Neural progenitor cell (in vitro differentiated cells): ENCODE data around the gene NEGR1. TPM values are rescaled to one million over a fixed set of nuclear protein-coding genes. Genes with fewer than 3 reads are reported as not detected.

ENCODE experiments used
- DNase-seq: peaks from one replicate; pipeline ENCODE4 v3.0.0-alpha.2; 2016; ENCODE audit warnings: low spot score
- H2AFZ ChIP-seq: fragments of 200-600 bp; sonication (generic); replicated peaks from 2 replicates; pipeline ENCODE4 v1.6.1; 2016; ENCODE audit warnings: antibody characterized with exemption
- H3F3A ChIP-seq: fragments of 200-600 bp; sonication (generic); 2 replicates; pipeline ENCODE4 v1.6.1; 2016; ENCODE audit warnings: antibody characterized with exemption, low read depth
- H3K27ac ChIP-seq: fragments of 200-600 bp; sonication (generic); 2 replicates; pipeline ENCODE4 v1.5.1; 2016; ENCODE audit warnings: mild to moderate bottlenecking
- H3K27me3 ChIP-seq: fragments of 200-600 bp; sonication (generic); 2 replicates; pipeline ENCODE4 v1.6.1; 2016; ENCODE audit warnings: mild to moderate bottlenecking, moderate library complexity
- H3K36me3 ChIP-seq: fragments of 200-600 bp; sonication (generic); 2 replicates; pipeline ENCODE4 v1.5.1; 2016
- H3K4me1 ChIP-seq: fragments of 200-600 bp; sonication (generic); 2 replicates; pipeline ENCODE4 v1.6.1; 2016; ENCODE audit warnings: mixed run types
- H3K4me2 ChIP-seq: fragments of 200-600 bp; sonication (generic); 2 replicates; pipeline ENCODE4 v1.6.1; 2016
- H3K4me3 ChIP-seq: fragments of 200-600 bp; sonication (generic); 2 replicates; pipeline ENCODE4 v1.5.1; 2016
- H3K79me2 ChIP-seq: fragments of 200-600 bp; sonication (generic); 2 replicates; pipeline ENCODE4 v1.6.1; 2016; ENCODE audit warnings: low read depth
- H3K9ac ChIP-seq: fragments of 200-600 bp; sonication (generic); 2 replicates; pipeline ENCODE4 v1.6.1; 2016
- H3K9me3 ChIP-seq: fragments of 200-600 bp; sonication (generic); 2 replicates; pipeline ENCODE4 v1.5.1; 2016; ENCODE audit warnings: low read depth
- H4K20me1 ChIP-seq: fragments of 200-600 bp; sonication (generic); 2 replicates; pipeline ENCODE4 v1.6.1; 2016; ENCODE audit warnings: low read depth
- H3K27ac Mint-ChIP-seq: 3 replicates; pipeline ENCODE4 v1.8.0; 2021; ENCODE audit warnings: mixed read lengths
- H3K27me3 Mint-ChIP-seq: 2 replicates; pipeline ENCODE4 v1.8.0; 2022; ENCODE audit warnings: low read depth, mild to moderate bottlenecking, inconsistent platforms, moderate library complexity, mixed read lengths; ENCODE audit not compliant: insufficient read depth
- H3K36me3 Mint-ChIP-seq: 3 replicates; pipeline ENCODE4 v1.8.0; 2021; ENCODE audit warnings: mixed read lengths
- H3K4me1 Mint-ChIP-seq: 3 replicates; pipeline ENCODE4 v1.8.0; 2021; ENCODE audit warnings: mixed read lengths
- H3K4me3 Mint-ChIP-seq: 3 replicates; pipeline ENCODE4 v1.8.0; 2021; ENCODE audit warnings: mild to moderate bottlenecking, moderate library complexity, mixed read lengths
- H3K9me3 Mint-ChIP-seq: 3 replicates; pipeline ENCODE4 v1.8.0; 2020; ENCODE audit warnings: mixed read lengths
- CTCF ChIP-seq: fragments of 200-600 bp; sonication (generic); IDR thresholded peaks from 2 replicates; pipeline ENCODE4 v1.5.1; 2017; ENCODE audit warnings: antibody characterized with exemption, mild to moderate bottlenecking
- EZH2 ChIP-seq: fragments of 200-600 bp; sonication (generic); IDR thresholded peaks from 2 replicates; pipeline ENCODE4 v1.6.1; 2017; ENCODE audit warnings: antibody characterized with exemption, mild to moderate bottlenecking, moderate library complexity
- EZH2phosphoT487 ChIP-seq: fragments of 200-600 bp; sonication (generic); IDR thresholded peaks from 2 replicates; pipeline ENCODE4 v1.6.1; 2017; ENCODE audit warnings: antibody characterized with exemption
- total RNA-seq: library from RNA; depleted of rRNA; stranded (reverse); fragments of >200 nt; gene quantifications from 2 replicates; pipeline ENCODE4 v1.2.3, GENCODE V29; 2015; ENCODE audit warnings: low replicate concordance

NEGR1 gene
- total RNA-seq, 1 donor from 2014 or later: 0.62 TPM

- Histone ChIP-seq H3K27ac (no peak overlapping the region), H3K9me3 (no peaks in the 10 kb centered on the region), H3K79me2 (no peaks in the 10 kb centered on the region), H3F3A (no peaks in the 10 kb centered on the region), H4K20me1 (no peaks in the 10 kb centered on the region), H3K27me3 (no peaks in the 10 kb centered on the region), H3K9ac (no peak overlapping the region), H3K4me1 (no peaks in the 10 kb centered on the region), H3K36me3 (no peaks in the 10 kb centered on the region), H3K4me3 (no peak overlapping the region), H2AFZ (no peak overlapping the region), H3K4me2 (no peak overlapping the region)
- Mint-ChIP-seq H3K4me3 (no peak overlapping the region), H3K9me3 (no peaks in the 10 kb centered on the region), H3K27ac (no peak overlapping the region), H3K27me3 (no peaks in the 10 kb centered on the region), H3K36me3 (no peaks in the 10 kb centered on the region), H3K4me1 (no peaks in the 10 kb centered on the region)
- DNase-seq: no peak
- TF ChIP-seq EZH2phosphoT487 (no peak), EZH2 (no peak), CTCF (no peak)
Observed at GRCh38 chr1:71967670-71968069, 314.7 kb downstream of the NEGR1 start.

- Histone ChIP-seq H2AFZ (no peak overlapping the region), H3F3A (no peaks in the 10 kb centered on the region), H3K9ac (no peak overlapping the region), H3K27me3 (no peaks in the 10 kb centered on the region), H3K27ac (no peak overlapping the region), H3K4me1 (no peaks in the 10 kb centered on the region), H3K36me3 (no peaks in the 10 kb centered on the region), H3K4me2 (no peak overlapping the region), H3K4me3 (no peak overlapping the region), H3K79me2 (no peaks in the 10 kb centered on the region), H4K20me1 (no peaks in the 10 kb centered on the region), H3K9me3 (no peaks in the 10 kb centered on the region)
- DNase-seq: no peak
- TF ChIP-seq EZH2phosphoT487: no peak
- no peak for TF ChIP-seq EZH2
- no peak for TF ChIP-seq CTCF
- Mint-ChIP-seq H3K4me1 (no peaks in the 10 kb centered on the region), H3K36me3 (no peaks in the 10 kb centered on the region), H3K4me3 (no peak overlapping the region), H3K27ac (no peak overlapping the region), H3K9me3 (no peaks in the 10 kb centered on the region), H3K27me3 (no peaks in the 10 kb centered on the region)
Observed at GRCh38 chr1:71964188-71964587, 318.2 kb downstream of the NEGR1 start.

GRCh38 chr1:71956613-71957285 lies 325.6 kb downstream of the NEGR1 start:
- TF ChIP-seq EZH2phosphoT487: no peak
- TF ChIP-seq EZH2: no peak
- no peak for TF ChIP-seq CTCF
- H3K27ac ChIP-seq: no peak overlapping the region
- H3K9me3 ChIP-seq: no peaks in the 10 kb centered on the region
- H2AFZ ChIP-seq: no peak overlapping the region
- H3K27me3 ChIP-seq: no peaks in the 10 kb centered on the region
- Mint-ChIP-seq H3K36me3 (no peaks in the 10 kb centered on the region), H3K9me3 (no peaks in the 10 kb centered on the region), H3K27ac (no peak overlapping the region), H3K27me3 (no peaks in the 10 kb centered on the region), H3K4me1 (peaks cover 4% of the 10 kb centered on the region), H3K4me3 (no peak overlapping the region)
- H3K4me1 ChIP-seq: no peaks in the 10 kb centered on the region
- no peaks in the 10 kb centered on the region for H4K20me1 ChIP-seq
- DNase-seq: no peak
- H3K36me3 ChIP-seq: no peaks in the 10 kb centered on the region
- H3K4me2 ChIP-seq: no peak overlapping the region
- H3K79me2 ChIP-seq: no peaks in the 10 kb centered on the region
- H3F3A ChIP-seq: no peaks in the 10 kb centered on the region
- H3K9ac ChIP-seq: no peak overlapping the region
- H3K4me3 ChIP-seq: no peak overlapping the region
